Ovary (tissue), 3 donors: Measurements from ENCODE around the gene CDC14A.

Experiments used
- EP300 ChIP-seq: sonication (generic); formaldehyde crosslinking; IDR thresholded peaks from one replicate; pipeline ENCODE4 v1.6.1; 2017; ENCODE audit warnings: antibody characterized with exemption
- POLR2A ChIP-seq: fragments of 450-650 bp; IDR thresholded peaks from one replicate; pipeline ENCODE4 v1.6.1; 2017; ENCODE audit warnings: antibody characterized with exemption, mild to moderate bottlenecking, moderate library complexity
- TF ChIP-seq, protein P1 (sequence below), 3 donors: fragments of 450-650 bp in 2 of 3; fragments of 200-600 bp in 1 of 3; IDR thresholded peaks; one replicate each; pipeline versions ENCODE4 v1.5.1 to v1.8.0; 2016 to 2022; ENCODE audit warnings: antibody characterized with exemption in 3 of 3, mild to moderate bottlenecking in 1 of 3
- donor health status: DM: no; HTN: no; CAD: no.

- TF ChIP-seq, protein P1, sequence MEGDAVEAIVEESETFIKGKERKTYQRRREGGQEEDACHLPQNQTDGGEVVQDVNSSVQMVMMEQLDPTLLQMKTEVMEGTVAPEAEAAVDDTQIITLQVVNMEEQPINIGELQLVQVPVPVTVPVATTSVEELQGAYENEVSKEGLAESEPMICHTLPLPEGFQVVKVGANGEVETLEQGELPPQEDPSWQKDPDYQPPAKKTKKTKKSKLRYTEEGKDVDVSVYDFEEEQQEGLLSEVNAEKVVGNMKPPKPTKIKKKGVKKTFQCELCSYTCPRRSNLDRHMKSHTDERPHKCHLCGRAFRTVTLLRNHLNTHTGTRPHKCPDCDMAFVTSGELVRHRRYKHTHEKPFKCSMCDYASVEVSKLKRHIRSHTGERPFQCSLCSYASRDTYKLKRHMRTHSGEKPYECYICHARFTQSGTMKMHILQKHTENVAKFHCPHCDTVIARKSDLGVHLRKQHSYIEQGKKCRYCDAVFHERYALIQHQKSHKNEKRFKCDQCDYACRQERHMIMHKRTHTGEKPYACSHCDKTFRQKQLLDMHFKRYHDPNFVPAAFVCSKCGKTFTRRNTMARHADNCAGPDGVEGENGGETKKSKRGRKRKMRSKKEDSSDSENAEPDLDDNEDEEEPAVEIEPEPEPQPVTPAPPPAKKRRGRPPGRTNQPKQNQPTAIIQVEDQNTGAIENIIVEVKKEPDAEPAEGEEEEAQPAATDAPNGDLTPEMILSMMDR (IDR thresholded peaks at IDR 0.05): no peak
- no peak for TF ChIP-seq POLR2A
- no peak for TF ChIP-seq EP300
These were observed 129.9 kb downstream of the CDC14A start for GRCh38 chr1:100482167-100482566.
